COLO668 (cell line): ENCODE data around the gene CCDC33.
"Not testable (repeated sequence)": the region's sequence is repeated elsewhere in the genome, so short reads cannot be mapped to it uniquely, and the experiment has no call there.

ENCODE experiments used
- DNase-seq: peaks from one replicate; lab custom pipeline; 2025; ENCODE audit not compliant: unreplicated experiment; lab: John Stamatoyannopoulos, UW

The CCDC33 gene

GRCh38 chr15:74356050-74356449 is 119.9 kb downstream of the CCDC33 start:
- not testable (repeated sequence) for DNase-seq

GRCh38 chr15:74357514-74357913 is 121.4 kb downstream of the CCDC33 start:
- not testable (repeated sequence) for DNase-seq

- not testable (repeated sequence) for DNase-seq
These were observed 123.2 kb downstream of the CCDC33 start for GRCh38 chr15:74359376-74359775.

GRCh38 chr15:74360855-74361254 is 124.7 kb downstream of the CCDC33 start:
- not testable (repeated sequence) for DNase-seq

GRCh38 chr15:74362482-74362881 is 126.4 kb downstream of the CCDC33 start:
- DNase-seq, result no peak

GRCh38 chr15:74364936-74365597 is 128.9 kb downstream of the CCDC33 start:
- DNase-seq, result no peak

GRCh38 chr15:74365598-74366445 is 129.7 kb downstream of the CCDC33 start:
- peak; percentile 23 for DNase-seq

GRCh38 chr15:74367296-74367854 is 131.2 kb downstream of the CCDC33 start, which contains the start of gene CYP11A1:
Gene CYP11A1, minus strand, starts transcription at chr15:74367646. Its CDS starts 61 bp downstream, at chr15:74367585.
- DNase-seq, result no peak

- no peak for DNase-seq
These were observed 132.0 kb downstream of the CCDC33 start for GRCh38 chr15:74368121-74368520.

- DNase-seq, result no peak
These were observed 133.1 kb downstream of the CCDC33 start for GRCh38 chr15:74369084-74369745.

- DNase-seq, result no peak
These were observed 133.6 kb downstream of the CCDC33 start for GRCh38 chr15:74369756-74370155.

GRCh38 chr15:74370471-74370870 is 134.3 kb downstream of the CCDC33 start:
- no peak for DNase-seq

- no peak for DNase-seq
These were observed 137.0 kb downstream of the CCDC33 start for GRCh38 chr15:74373056-74373650.

GRCh38 chr15:74373731-74374647 is 137.9 kb downstream of the CCDC33 start:
- DNase-seq, result peak; percentile 94

- DNase-seq, result no peak
These were observed 138.6 kb downstream of the CCDC33 start for GRCh38 chr15:74374648-74375302.

GRCh38 chr15:74375303-74375693 is 139.2 kb downstream of the CCDC33 start:
- DNase-seq, result peak; percentile 71

- DNase-seq, result no peak
These were observed 140.1 kb downstream of the CCDC33 start for GRCh38 chr15:74376226-74376625.

GRCh38 chr15:74376825-74377581 is 140.9 kb downstream of the CCDC33 start:
- DNase-seq, result no peak
